ENCODE data around the gene WDR20. TPM values are rescaled to one million over a fixed set of nuclear protein-coding genes. Genes with fewer than 3 reads are reported as not detected.

WDR20 gene
- total and polyA plus RNA-seq, 2 donors (not counting 3 experiments of a cell fraction or from before 2014, with no cell fraction given) = 12.2 to 22.4 TPM

DNA sequence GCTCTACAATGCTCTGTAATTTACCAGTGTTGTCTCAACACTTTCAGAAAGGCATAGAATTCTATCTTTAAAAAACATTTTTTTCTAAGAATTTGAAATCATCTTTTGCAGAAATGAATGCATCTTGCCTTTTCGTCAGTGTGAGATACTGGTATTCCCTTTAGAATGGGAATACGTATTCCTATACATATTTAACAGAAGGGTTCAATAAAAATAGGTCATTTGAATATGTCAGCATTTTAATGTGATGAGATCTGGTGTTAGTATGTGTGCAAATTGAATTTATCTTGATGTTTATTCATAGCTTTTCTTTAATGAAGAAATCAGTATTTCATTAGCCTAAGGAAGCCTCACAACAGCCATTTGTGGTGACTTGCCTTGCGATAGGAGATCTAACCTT, 44.2 kb downstream of the WDR20 start:
- TF ChIP-seq EZH2 (IDR thresholded peaks at IDR 0.05; ENCODE audit: borderline replicate concordance, low read depth, low read length, severe bottlenecking) (no peak), JUN (IDR thresholded peaks at IDR 0.05; ENCODE audit: borderline replicate concordance, insufficient read depth, insufficient read length, low read depth) (no peak), MYC (IDR thresholded peaks at IDR 0.05; ENCODE audit: low read depth, low read length) (no peak), FOS (IDR thresholded peaks at IDR 0.05; ENCODE audit: borderline replicate concordance, insufficient read depth, low read length) (no peak), POLR2AphosphoS5 (IDR thresholded peaks at IDR 0.05; ENCODE audit: insufficient read depth, low read depth, low read length) (no peak), GATA2 (IDR thresholded peaks at IDR 0.05; ENCODE audit: insufficient read depth, insufficient read length, low read depth, low read length) (no peak), POLR2A (IDR thresholded peaks at IDR 0.05; ENCODE audit: low read depth, low read length) (no peak)
- TF ChIP-seq, protein P1, sequence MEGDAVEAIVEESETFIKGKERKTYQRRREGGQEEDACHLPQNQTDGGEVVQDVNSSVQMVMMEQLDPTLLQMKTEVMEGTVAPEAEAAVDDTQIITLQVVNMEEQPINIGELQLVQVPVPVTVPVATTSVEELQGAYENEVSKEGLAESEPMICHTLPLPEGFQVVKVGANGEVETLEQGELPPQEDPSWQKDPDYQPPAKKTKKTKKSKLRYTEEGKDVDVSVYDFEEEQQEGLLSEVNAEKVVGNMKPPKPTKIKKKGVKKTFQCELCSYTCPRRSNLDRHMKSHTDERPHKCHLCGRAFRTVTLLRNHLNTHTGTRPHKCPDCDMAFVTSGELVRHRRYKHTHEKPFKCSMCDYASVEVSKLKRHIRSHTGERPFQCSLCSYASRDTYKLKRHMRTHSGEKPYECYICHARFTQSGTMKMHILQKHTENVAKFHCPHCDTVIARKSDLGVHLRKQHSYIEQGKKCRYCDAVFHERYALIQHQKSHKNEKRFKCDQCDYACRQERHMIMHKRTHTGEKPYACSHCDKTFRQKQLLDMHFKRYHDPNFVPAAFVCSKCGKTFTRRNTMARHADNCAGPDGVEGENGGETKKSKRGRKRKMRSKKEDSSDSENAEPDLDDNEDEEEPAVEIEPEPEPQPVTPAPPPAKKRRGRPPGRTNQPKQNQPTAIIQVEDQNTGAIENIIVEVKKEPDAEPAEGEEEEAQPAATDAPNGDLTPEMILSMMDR (IDR thresholded peaks at IDR 0.05; ENCODE audit: extremely low read depth in 1 of 2, insufficient read depth in 1 of 2, low read depth in 1 of 2, low read length in 2 of 2) = no peak
- TF ChIP-seq, protein P2, sequence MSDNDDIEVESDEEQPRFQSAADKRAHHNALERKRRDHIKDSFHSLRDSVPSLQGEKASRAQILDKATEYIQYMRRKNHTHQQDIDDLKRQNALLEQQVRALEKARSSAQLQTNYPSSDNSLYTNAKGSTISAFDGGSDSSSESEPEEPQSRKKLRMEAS (IDR thresholded peaks at IDR 0.05; ENCODE audit: insufficient read depth, insufficient read length) = no peak
- no peak for DNase-seq (ENCODE audit: low read depth, low spot score)
- POLR2A ChIA-PET = no interaction called here
- dilution Hi-C loops (cut with MboI; ENCODE audit: extremely low pct_ligation_motif_present, low sequenced_read_pairs) = no loop called here
- H2AFZ ChIP-seq (ENCODE audit: low read depth, low read length) = no peak overlapping the region
- H3K4me2 ChIP-seq (ENCODE audit: insufficient read depth, low read length) = no peak overlapping the region
- intact Hi-C loops (cut with micrococcal nuclease) = no loop called here
- CTCF ChIA-PET = interaction anchor here (0.9 kb wide), 1 partner anchor 130 kb away, joined by 3 read pairs; no protein-coding TSS in a partner anchor
- H3K9ac ChIP-seq (replicated peaks; ENCODE audit: extremely low read depth, insufficient read depth, low read length) = no peak overlapping the region
- H3K27me3 ChIP-seq (ENCODE audit: control insufficient read depth in 2 of 2, insufficient read depth in 2 of 2, low read length in 2 of 2) = no peaks in the 10 kb centered on the region
- H4K20me1 ChIP-seq (replicated peaks; ENCODE audit: control insufficient read depth, extremely low read depth, insufficient read depth, low read length) = no peaks in the 10 kb centered on the region
- no peaks in the 10 kb centered on the region for H3K9me1 ChIP-seq (replicated peaks; ENCODE audit: control insufficient read depth, extremely low read depth, insufficient read depth, low read length)
- H3K36me3 ChIP-seq (ENCODE audit: control insufficient read depth in 2 of 2, extremely low read depth in 1 of 2, insufficient read depth in 2 of 2, low read length in 2 of 2) = no peaks in the 10 kb centered on the region
- peaks cover 45% of the 10 kb centered on the region for H3K79me2 ChIP-seq (ENCODE audit: control insufficient read depth, insufficient read depth, low read length)
- no peak overlapping the region for H3K4me3 ChIP-seq (replicated peaks in 1 of 3; ENCODE audit: insufficient read depth in 1 of 3, low read depth in 1 of 3, low read length in 3 of 3)
- H3K27ac ChIP-seq (ENCODE audit: insufficient read depth, low read depth, low read length) = no peak overlapping the region
- H3K9me3 ChIP-seq (replicated peaks; ENCODE audit: control insufficient read depth, insufficient read depth, low read length) = no peaks in the 10 kb centered on the region
- no TSS peak for BruUV-seq (replicated peaks)
- no peaks in the 10 kb centered on the region for H3K4me1 ChIP-seq (ENCODE audit: control insufficient read depth, extremely low read depth, insufficient read depth, low read length)
- FAIRE-seq = no peak
